GM19463 (cell line): ENCODE measurements around the gene SLC9A9.
A peak's percentile ranks its signal among the peaks of the same experiment; 100 is the strongest.
"Not testable (repeated sequence)": the region's sequence is repeated elsewhere in the genome, so short reads cannot be mapped to it uniquely, and the experiment has no call there.

ENCODE experiments used
- ATAC-seq: cut with Tn5 transposase; IDR thresholded peaks from one replicate; pipeline ENCODE4 v1.9.1; 2021; ENCODE audit warnings: mild to moderate bottlenecking, moderate library complexity; ENCODE audit not compliant: unreplicated experiment

Gene SLC9A9

GRCh38 chr3:143847787-143848631 lies at the start of gene SLC9A9:
Gene SLC9A9, minus strand, starts transcription at chr3:143848468. Its CDS starts 146 bp downstream, at chr3:143848322.
- ATAC-seq, result peak; percentile 79

DNA sequence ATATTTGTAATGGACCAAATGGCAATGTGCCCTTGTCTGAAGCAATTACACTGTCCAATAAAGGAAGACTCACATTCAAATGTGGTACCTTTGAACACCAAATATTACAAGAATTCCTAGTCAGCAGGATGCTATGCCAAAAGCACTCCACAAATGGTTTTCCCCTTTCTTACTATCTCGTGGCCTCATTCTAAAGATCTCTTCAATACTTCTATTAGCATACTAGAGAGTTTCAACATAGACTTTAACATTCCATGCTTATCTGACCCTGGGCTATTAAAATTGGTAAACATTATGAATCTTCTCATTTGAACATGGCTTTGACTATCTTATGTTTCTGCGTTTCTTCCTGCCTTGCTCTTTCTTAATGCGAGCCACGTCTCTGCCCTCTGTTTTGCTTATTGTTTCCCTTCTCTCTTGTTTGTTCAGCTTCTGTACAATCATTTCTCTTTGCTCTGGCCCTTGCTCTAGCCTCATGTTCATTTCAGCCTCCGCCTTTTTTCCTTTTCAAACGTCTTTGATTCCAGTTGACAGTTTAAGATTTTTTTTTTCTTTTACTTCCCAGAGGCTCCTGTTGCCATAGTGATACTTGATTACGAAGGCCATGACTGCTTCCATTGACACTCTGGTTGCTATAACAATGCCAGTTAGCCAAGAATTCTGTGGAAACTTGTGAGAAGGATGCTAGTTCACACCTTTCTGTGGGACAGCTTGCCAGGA lies 49.5 kb upstream of the SLC9A9 start:
- ATAC-seq, result no peak

- no peak for ATAC-seq
Measured at GRCh38 chr3:143896486-143896885, 48.2 kb upstream of the SLC9A9 start.

GRCh38 chr3:143895805-143896204 lies 47.5 kb upstream of the SLC9A9 start:
- ATAC-seq, result no peak

- no peak for ATAC-seq
Measured at GRCh38 chr3:143888846-143889245, 40.6 kb upstream of the SLC9A9 start.

DNA sequence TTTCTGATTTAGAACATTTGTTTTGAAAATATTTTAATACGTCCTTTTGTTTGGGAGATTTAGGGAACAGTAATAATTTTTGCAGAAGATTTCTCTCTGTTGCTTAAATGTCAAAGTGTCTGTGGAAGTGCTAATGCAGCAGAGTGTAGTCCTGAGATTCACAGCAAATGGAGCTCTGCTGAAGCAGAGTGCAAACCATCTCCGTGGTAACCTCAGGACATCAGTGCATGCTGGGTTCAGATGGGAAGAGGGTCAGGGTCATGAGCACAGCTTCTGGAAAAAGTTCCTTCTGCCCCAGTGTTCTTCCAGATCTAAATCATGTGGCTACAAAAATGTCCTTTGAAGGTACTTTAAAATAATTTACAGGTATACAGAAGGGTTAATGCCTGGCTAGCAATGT lies 39.9 kb upstream of the SLC9A9 start:
- no peak for ATAC-seq

DNA sequence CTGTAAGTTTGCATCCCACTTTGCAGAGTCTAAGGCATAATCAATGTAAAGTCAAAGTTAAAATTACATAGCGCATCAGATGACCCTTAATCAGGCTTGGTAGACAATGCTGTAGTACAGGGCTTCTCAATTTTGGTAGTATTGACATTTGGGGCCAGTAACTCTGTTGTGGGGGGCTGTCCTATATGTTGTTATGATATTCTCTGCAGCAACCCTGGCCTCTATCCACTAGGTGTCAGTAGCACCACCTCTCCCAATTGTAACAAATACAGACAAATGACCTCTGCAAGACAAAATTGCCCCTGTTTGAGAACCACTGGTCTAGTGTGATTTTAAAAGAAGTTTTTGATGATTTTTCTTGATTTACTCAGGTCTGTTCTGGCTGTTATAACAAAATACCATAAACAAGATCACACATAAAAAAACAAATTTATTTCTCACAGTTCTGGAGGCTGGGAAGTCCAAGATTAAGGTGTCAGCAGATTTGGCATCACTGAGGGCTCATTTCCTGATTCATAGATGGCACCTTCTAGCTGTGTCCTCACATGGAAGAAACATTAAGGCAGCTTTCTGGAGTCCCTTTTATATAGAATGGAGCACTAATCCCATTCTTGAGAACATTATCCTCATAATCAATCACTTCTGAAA lies 37.6 kb upstream of the SLC9A9 start:
- ATAC-seq, result peak; percentile 94

DNA sequence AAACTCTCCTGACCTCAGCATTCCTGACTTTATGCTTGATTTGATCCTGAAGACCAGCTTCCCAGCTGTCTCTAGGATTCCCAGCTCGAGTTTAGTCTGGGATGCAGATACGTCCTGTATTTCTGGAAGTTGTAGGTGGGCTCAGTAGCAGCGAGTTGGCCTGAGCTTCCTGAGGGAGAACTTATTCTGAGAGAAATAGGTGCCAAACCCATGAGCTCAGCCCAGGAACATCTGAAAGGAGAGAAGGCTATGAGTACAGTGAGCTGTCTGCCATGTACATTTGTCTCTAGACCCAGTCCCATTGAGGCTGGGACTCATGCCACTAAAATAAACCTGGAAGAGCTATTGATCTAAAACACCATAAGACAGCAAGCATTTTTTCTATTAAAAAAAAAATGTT lies 36.6 kb upstream of the SLC9A9 start:
- no peak for ATAC-seq

GRCh38 chr3:143883151-143883550 lies 34.9 kb upstream of the SLC9A9 start:
- no peak for ATAC-seq

- no peak for ATAC-seq
Measured at GRCh38 chr3:143881095-143881494, 32.8 kb upstream of the SLC9A9 start.

GRCh38 chr3:143875546-143875945 lies 27.3 kb upstream of the SLC9A9 start:
- ATAC-seq, result no peak

DNA sequence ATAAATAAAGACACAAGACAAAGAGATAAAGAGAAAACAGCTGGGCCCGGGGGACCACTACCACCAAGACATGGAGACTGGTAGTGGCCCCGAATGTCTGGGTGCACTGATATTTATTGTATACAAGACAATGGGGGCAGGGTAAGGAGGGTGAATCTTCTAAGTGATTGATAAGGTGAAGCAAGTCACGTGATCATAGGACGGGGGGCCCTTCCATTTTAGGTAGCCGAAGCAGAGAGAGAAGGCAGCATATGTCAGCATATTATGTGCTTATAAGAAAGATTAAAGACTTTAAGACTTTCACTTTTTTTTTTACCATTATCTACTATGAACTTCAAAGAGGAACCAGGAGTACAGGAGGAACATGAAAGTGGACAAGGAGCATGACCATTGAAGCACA lies 25.3 kb upstream of the SLC9A9 start:
- not testable (repeated sequence) for ATAC-seq

GRCh38 chr3:143865302-143865701 lies 17.0 kb upstream of the SLC9A9 start:
- ATAC-seq, result no peak

GRCh38 chr3:143859465-143860203 lies 11.4 kb upstream of the SLC9A9 start:
- no peak for ATAC-seq

GRCh38 chr3:143856252-143856970 lies 8.1 kb upstream of the SLC9A9 start:
- no peak for ATAC-seq

- no peak for ATAC-seq
Measured at GRCh38 chr3:143855183-143855582, 6.9 kb upstream of the SLC9A9 start.

DNA sequence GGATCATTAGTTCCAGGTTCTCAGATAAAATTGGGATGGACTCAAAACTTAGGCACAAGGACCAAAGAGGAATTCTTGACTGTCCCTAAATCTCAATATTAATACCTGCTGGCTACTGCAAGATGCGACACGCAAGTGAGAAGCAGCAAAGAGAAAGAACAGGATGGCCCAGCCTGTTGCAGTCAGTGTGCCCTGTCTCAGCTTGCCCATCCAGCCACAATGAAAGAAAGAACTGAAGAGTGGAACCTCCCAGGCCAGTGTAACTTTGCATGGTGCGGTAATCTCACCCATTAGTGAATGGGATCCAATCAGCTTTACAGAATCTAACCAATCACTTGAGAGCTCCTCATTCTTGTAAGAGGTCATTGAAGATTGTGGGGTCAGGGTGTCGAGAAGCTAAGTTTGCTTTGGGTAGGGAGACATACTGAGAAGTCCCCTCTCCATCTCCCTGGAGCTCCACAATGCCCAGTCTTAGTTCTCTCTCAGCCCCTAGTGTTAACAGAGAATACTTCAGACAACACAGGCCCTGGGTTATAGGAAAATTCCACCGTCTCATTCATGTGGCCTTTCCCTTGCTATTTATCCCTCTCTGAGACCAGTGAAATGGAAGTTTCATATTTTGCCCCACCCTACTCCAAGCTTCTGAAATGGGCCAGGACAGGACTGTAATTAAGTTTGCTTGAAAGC lies 3.2 kb upstream of the SLC9A9 start:
- no peak for ATAC-seq

DNA sequence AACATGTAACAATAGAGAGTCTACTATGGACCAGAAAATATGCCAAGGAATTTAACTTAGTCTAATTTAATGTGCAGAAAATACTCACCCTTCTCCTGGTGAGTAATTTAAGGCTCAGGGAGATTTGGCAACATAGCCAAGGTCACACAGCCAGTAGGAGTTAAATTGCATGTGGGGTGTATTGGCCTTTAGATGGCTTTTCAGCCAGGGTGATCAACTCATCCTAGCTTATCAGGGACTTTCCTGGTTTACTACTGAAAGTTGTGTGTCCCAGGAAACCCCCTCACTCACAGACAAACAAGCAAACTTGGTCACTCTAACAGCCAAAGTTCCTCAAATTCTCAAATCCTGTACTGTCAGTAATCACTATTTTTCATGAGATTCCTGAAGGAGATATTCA lies 2.6 kb upstream of the SLC9A9 start:
- peak; percentile 33 for ATAC-seq

- ATAC-seq, result peak; percentile 41
Measured at GRCh38 chr3:143849854-143850549, 1.7 kb upstream of the SLC9A9 start.
